GM19372 (cell line): ENCODE measurements around the gene CLEC16A.

Experiments used
- ATAC-seq: cut with Tn5 transposase; IDR thresholded peaks from one replicate; pipeline ENCODE4 v1.9.1; 2021; ENCODE audit warnings: mild to moderate bottlenecking, low read depth, moderate library complexity; ENCODE audit not compliant: unreplicated experiment

The CLEC16A gene

DNA sequence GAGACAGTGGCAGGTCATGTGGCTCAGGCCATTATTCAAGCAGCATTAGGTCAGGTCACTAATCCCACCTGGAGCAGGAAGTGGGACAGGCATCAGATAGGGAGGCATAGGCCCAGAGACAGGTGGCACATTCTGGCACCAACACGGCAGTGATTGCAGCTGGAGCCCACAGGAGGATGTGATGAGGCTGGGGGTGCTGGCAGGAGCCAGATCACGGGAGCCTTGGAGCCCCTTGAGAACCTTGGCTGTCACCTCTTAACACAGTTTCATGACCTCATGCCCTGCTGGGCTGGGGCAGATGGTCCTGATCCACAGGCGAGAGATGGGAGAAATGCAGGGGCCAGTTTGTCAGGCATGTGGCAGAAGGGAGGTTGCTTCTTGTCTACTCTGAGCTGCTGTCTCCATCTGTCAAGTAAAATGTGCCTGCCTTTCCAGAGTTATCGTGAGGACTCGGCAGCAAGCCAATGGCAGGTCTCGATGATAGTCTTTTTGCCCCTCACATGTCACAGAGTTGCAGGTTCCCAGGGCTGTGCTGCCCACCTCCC lies 109.6 kb downstream of the CLEC16A start:
- no peak for ATAC-seq

DNA sequence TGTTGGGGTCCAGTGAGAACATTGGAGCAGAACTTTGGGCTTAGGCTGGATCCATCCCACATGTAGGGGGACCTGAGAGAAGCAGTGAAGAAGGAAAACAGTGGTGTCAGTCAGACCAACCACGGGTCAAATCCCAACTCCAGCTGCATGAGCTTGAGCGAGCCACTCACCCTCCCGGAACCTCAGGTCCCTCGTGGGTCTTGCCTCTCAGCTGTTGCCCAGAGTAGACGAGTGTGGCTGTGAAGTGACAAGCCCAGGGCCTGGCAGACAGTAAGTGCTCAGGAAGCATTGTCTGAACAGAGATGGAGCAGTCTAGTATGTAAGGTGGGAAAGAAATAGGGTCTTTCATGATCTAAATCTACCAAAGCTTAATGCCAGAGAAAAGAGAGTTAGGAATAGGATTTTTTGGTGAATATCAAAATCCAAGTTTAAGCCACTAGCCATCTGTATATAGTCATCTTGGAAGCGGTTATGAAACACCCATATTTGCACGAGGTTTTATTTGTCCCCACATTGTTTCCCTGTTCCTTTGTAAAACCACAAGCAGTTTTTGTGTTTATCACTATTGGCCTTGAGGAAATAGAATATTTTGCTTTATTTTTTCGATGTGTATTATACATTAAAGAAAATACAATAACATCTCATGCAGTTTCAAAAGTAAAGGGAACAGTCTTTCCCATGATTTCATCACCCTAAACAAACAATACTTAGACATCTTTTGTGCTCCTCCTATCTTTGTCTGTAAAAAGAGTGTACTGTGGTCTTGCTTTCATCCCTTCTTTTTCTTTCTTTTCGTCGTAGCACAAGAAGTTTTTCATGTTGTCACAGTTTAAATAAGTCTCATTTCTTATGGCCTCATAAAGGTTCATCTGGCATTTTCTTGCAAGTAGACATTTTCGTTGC lies 112.0 kb downstream of the CLEC16A start:
- ATAC-seq: no peak

DNA sequence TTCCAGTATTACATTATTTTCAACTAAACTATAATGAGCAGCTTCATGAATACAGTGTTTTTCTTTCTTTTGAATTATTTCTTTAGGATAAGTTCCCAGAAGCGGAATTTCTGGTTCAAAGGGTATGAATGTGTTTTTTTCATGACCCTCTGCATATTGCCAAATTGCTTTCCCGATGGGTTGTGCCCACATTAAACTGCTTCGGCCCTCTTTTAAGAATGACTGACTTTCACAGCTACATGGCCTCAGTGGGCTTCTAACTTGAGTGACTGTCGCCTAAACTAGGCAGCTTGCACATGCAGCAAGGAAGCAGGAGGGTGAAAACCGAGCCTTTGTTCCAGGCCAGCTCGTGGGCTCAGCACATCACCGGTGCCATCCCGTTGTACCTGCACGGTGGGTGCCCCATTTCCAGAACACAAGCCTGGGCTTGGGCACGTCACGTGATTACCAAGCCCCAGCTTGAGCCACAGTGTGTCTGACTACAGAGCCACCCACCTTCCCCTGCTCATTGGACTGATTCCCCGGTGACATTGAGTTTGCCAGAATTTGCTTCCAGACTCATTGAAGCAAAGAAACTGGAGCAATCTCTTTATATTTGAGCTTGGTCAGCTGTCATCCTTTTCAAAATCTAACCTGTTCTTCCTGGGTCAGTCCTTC lies 112.8 kb downstream of the CLEC16A start:
- ATAC-seq: no peak

DNA sequence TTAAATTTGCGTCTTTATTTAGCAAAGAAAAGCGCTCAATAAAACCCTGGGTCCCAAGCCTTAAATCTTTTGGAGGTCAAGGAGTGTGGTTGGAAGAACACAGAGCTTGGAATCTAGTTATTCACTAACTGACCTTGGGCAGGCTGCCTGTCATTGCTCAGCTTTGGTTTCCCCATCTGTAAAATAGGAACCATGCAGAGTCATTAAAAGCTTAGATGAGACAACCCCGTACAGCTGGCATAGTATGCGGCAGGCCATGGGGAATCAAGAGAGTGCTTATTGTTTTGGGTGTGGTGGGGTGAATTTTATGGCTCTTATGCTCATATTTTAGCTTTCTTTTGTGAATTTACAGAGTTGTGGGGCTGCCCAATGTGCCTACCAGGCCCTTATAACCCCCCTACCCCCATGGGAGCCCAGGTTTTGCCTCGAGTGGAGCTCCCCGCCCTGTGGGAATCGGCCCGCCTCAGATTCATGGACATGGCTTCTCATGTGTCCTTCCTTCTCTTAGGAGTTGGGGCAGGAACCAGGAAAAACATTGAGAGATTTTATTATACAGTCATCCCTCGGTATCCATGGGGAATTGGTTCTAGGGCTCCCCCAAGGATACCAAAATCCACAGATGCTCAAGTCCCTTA lies 113.5 kb downstream of the CLEC16A start:
- ATAC-seq: no peak

DNA sequence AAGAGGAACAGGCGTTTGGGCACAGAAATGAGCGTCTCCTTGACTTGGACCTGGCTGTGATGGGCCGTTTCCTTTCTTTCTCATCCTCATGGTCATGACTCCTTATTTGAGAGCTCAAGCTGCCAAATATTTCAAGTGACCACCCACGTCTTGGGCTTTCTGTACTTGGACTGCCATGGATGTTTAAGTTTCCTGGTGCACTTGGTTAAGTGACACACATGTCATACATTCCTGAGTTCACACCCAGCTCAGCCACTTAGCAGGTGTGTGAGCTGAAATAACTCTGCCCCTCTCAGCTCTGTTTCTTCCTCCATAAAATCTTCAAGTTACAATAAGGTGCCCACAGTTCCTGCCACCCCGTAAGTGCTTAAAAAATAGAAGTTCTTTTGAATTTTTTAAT lies 114.5 kb downstream of the CLEC16A start:
- ATAC-seq: no peak

DNA sequence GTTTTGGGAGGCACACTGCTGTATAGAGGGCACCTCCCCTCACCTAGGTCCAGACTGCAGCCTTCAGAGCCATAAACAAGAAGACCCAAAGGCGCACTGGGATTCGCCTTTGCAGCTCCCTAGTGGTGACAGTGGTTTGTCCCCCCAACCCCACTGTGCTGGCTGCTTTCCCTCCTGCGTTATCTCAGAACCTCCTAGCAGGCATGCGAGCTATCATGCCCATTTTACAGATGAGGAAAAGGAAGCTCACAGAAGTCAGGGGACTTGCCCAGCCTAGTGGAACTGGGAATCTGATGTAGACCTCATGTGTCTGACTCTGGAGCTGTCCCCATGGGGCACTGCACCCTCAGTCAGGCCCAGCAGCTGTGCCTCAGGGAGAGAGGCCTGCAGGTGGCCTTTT lies 115.2 kb downstream of the CLEC16A start:
- ATAC-seq: no peak

DNA sequence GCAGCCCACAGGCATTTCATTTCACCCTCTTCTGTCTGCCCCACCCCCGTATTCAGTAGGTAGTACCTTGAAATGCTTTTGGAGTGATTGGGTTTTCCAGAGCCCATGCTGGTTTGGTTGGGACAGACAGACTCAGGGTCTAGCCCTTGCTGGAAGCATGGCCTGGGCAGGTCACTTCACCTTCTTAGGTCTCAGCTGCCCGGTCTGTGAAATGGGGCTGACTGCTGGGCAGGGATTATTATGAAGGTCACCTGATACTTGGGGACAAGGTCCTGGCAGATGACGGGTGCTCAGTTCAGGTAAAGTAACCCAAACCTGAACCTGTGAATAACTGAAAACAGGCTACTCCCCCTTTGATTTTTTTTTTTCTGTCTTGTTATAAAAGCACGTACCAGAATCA lies 116.0 kb downstream of the CLEC16A start:
- ATAC-seq: no peak

DNA sequence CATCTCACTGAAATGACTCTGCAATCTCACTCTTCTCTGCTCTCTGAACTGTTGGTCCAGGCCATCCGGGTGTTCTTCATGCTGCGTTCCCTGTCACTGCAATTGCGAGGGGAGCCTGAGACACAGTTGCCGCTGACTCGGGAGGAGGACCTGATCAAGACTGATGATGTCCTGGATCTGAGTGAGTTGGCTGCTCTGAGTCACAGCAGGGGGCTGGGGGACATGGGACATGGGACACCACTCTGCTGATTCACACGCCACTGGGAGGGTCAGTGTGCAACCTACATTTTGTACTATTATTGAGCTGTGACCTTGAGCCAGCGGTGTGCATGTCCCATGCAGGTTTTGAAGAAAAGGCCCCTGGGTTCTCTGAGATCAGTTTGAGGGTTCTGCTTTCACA lies 116.5 kb downstream of the CLEC16A start:
- no peak for ATAC-seq

DNA sequence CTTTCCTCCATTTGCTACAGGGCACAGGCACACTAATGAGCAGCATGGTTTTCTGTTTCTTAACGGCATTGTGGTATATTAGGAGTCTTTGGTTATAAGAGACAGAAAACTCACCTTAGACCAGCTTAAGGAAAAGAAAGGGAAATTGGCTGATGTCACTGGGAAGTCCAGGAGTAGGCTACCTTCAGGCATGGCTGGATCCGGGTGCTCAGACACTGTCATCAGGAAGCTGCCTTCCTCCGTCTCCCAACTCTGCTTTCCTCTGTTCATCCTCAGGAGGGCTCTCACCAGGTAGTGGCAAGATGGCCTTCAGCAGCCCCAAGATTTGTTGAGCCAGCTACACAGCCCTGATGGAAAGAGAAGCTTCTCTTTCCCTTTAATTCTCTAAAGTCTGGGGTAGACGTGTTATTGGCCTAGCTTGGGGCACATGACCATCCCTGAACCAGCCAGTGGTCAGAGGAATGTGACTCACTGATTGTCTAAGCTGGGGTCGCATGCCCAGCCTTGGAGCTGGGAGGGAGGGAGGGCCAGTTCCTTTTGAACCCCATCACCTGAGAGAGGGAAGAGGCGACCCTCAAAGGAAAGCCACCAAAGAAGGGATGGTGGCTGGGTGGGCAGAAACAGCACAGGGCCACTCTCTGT lies 117.4 kb downstream of the CLEC16A start:
- ATAC-seq: no peak

DNA sequence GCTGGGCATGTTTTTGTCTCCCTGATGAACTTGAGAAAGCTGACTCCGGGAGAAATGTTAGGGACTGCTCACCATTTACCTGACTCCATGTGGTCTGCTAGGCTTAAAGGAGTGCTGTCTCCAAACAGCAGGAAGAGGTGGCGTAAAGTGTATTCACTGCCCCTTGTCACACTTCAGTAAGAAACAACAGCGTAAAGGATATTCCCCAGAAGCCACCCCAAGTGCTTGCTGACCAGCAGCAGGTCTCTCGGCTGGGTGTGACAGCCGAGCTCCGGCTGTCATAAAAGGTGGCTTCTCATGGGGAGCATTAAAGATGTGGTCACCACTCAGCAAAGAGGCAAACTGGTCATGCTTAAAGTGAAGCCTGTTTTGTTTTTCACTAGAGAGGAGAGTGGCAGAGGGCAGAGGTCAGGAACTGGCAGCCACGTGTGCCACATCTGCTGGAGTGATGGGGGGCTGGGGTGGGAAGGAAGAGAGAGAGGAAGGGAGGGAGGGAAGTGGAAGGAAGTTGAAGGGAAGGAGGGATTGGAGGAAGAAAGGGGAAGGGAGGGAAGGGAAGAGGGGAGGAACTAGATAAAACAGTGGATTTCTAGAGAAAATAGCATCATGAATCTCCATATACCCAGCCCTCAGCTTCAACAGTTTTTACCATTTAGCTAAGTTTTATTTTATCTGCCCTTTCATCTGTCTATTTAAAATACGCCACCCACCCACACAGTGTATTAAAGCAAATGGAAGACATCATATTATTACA lies 119.3 kb downstream of the CLEC16A start:
- no peak for ATAC-seq

DNA sequence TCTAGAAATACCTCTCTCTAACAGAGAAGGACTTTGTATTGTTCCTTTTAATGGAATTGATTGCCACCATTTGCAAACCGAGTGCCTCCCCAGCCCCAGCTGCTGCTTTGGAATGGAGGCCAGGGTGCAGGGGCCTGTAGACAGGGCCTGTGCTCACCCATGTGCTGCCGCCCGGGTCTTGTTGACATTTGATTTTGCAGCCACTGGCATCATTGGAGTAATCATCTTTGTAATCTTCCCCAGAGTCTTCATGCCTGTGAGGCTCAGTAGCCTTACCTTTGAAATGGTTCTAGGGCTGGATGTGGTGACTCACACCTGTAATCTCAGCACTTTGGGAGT lies 119.8 kb downstream of the CLEC16A start:
- no peak for ATAC-seq

DNA sequence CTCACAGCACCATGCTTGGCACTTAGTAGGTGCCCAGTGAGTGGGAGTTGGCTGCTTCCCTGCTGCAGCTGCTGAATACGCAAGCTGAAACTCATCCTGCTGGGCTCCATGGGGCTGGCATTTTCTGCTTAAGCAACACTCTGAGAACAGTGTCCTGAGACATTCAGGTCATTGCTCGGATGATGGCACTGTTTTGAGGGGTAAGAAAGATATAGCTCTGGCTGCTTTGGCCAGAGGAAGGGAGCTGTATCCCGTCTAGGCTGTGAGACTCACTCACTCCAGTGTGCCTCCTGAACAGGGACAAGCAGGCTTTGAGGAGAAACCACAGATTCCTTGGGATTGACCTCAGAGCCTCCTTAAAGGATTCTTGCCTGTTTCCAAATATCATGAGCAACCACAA lies 120.5 kb downstream of the CLEC16A start:
- ATAC-seq: no peak

DNA sequence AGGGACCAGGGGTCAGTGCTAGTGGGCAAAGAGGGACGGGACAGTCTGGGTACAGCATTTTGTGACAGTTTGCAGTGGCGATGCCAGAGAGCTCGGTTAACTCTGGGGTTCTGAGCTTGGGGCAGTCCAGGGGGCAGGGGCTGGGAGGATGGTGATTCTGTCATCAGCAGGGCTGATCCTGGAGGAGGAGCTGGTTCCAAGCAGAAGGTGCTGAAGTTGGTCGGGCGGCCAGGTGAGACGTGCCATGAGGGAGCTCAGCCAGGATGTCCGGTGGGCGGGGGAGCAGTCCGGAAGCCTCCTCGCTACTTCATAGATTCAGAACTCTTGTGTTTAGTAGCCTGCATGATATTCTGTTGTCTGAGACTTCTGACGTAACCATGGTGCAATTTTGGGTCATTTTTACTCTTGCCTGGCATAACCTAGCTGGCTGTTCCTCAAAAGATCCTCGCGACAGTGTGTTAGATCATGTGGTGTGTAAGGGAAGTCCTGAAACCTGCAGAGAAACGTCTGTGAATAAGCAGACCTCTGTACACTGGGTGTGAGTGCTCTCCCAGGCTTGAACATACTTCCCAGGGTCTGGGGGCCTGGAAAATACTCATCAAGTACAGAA lies 122.0 kb downstream of the CLEC16A start:
- no peak for ATAC-seq

DNA sequence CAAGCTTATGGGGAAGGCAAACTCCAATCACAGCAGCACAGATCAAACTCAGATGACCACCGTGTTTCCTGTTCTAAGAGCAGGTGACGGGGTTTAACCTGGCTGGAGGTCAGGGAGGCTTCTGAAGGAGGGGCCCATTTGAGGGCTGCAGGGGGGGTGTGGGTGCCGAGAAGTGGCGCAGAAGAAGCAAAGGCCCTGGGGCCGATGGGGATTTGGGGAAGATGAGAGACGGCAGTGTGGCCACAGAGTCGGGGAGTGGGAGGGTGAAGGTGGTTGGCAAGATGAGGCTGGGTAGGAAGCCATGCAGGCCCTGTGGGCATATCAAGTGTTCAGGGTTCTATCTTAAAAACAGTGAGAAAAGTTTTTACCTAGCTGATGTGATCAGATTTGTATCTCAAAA lies 122.9 kb downstream of the CLEC16A start:
- no peak for ATAC-seq

DNA sequence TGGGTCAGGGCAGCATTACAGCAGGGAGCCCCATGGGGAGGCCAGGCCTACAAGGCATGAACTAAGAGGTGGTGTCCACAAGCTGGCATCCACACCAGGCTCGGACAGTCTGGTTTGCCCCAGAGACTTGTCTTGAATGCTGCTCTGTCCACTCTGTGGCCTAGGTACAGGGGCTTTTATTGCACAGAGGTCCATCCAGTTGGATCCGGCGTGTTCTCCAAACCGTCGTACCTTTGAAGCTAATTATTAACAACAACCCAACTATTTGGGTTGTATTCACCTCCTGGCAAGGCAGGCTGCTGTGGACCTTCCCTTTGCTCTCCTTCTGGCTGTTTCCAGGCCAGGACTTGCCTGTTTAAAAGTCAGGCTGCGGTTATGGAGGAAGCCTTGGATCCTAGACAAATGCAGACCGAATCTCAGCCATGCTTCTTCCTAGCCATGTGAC lies 123.4 kb downstream of the CLEC16A start:
- ATAC-seq: no peak

DNA sequence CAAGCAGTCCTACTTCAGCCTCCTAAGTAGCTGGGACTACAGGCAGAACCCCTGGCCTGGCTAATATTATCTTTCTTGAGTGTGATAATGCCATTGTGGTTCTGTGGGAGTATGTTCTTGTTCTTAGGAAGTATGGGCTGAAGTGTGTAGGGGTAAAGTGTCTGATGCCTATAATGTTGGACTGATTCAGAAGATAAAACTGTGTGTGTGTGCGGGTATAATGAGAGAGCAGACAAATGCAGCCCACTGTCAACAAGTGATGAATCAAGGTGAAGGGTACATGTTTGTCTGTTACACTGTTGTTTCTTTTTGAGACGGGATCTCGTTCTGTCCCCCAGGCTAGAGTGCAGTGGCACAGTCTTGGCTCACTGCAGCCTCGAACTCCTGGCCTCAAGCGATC lies 127.5 kb downstream of the CLEC16A start:
- no peak for ATAC-seq

DNA sequence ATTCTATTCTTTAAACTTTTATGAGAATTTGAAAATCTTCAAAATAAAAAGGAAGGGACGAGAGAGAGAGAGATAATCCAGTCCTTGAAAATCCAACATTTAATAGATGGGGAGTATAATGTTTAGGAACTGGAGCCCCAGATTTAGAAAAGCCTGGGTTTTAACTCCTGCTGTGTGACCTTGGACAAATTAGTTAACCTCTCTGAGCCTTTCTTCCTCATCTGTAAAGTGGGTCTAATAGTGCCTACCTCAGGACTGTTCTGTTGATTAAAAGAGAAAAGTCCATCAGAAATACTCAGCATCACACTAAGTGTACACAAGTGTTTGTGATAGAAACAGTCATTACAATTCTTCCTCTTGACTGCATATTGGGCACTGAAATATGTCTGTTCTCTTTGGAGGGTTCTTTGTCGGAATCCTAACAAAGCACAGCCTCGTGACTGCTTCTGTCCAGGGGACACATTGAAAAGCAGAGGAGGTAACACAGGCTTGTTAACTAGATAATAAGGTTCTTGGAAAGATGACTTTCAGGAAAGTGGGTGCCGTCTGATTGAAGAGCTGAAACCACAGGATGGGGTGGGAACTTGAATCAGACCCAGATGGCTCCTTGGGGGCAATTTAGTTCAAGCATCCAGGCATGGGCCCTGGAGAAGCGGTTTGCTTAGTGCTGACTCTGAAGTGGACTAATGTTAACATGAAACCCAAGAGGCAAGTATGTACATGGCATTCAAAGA lies 128.2 kb downstream of the CLEC16A start:
- ATAC-seq: no peak

DNA sequence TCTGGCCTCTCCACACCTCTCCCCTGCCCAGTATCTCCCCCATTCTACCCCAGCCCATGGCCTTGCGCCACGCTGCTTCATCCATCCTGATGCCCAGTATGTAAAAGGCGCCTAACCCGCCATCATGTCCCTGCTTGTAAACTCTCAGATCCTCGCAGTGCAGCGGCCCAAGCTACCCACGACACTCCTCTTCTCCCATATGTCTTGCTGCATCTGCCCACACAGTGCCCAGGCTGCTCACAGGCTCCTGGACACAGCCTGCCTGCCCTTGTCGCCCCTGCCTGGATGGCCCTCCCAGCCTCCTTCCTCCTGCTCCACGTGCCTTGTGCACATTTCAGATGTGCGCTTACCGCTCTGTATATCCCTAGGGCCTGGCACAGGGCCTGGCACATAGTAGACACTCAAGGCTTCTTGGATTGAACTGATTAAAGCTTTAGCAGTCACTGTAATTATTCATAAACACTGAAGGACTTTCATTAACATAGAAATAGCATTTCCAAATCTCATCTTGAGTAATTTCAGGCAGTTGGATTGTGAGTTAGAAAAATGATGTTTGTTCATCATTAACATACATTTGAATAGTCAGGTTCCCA lies 129.1 kb downstream of the CLEC16A start:
- ATAC-seq: no peak

DNA sequence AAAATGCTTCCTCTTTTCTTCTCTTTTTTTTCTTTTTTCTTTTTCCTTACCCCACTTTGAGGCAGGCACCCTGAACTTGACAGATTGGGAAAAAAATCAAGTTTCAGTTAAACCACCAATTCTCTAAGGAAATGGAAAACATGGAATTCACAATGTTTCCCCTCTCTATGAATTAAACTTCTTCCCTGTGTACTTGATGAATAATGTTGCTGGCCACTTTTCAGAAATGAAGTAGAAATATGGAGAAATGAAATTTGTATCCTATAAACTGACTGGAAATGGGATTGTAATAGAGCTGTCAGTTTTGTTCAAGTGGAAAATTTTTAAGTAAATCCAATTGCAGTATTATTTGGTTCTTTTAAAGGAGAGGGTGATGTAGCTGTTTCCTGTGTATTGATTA lies 129.8 kb downstream of the CLEC16A start:
- no peak for ATAC-seq
